ENCODE measurements around the gene IL32.
A peak's percentile ranks its signal among the peaks of the same experiment; 100 is the strongest.
"Not testable (repeated sequence)": the region's sequence is repeated elsewhere in the genome, so short reads cannot be mapped to it uniquely, and the experiment has no call there.

IL32 gene

GRCh38 chr16:3072148-3072547 lies 6.7 kb downstream of the IL32 start:
- DNase-seq = not testable (repeated sequence)

- peak in 4 of 6 experiments; percentile 11 to 44 (median 24) for DNase-seq
Observed at GRCh38 chr16:3072576-3073263, 7.3 kb downstream of the IL32 start.

- DNase-seq = no peak
Observed at GRCh38 chr16:3073448-3073847, 8.0 kb downstream of the IL32 start.

- DNase-seq = peak; percentile 55 to 90 (median 77)
Observed at GRCh38 chr16:3074860-3075522, 9.6 kb downstream of the IL32 start.

GRCh38 chr16:3075523-3075915 lies 10.1 kb downstream of the IL32 start:
- no peak for DNase-seq

- not testable (repeated sequence) for DNase-seq
Observed at GRCh38 chr16:3075946-3076345, 10.5 kb downstream of the IL32 start.

GRCh38 chr16:3076577-3076976 lies 11.1 kb downstream of the IL32 start:
- DNase-seq = no peak

GRCh38 chr16:3080024-3080423 lies 14.6 kb downstream of the IL32 start:
- DNase-seq = no peak

- DNase-seq = not testable (repeated sequence)
Observed at GRCh38 chr16:3081957-3082356, 16.5 kb downstream of the IL32 start.

- not testable (repeated sequence) for DNase-seq
Observed at GRCh38 chr16:3083408-3083807, 18.0 kb downstream of the IL32 start.

GRCh38 chr16:3084491-3084890 lies 19.1 kb downstream of the IL32 start:
- DNase-seq = no peak

GRCh38 chr16:3084969-3085670 lies 19.7 kb downstream of the IL32 start:
- DNase-seq = no peak

- no peak for DNase-seq
Observed at GRCh38 chr16:3085868-3086595, 20.6 kb downstream of the IL32 start.

GRCh38 chr16:3086596-3087242 lies 21.3 kb downstream of the IL32 start:
- no peak for DNase-seq

- DNase-seq = no peak
Observed at GRCh38 chr16:3087243-3088235, 22.1 kb downstream of the IL32 start.

GRCh38 chr16:3088450-3088849 lies 23.0 kb downstream of the IL32 start:
- DNase-seq = no peak

GRCh38 chr16:3088925-3089716 lies 23.7 kb downstream of the IL32 start:
- no peak for DNase-seq

GRCh38 chr16:3089717-3090592 lies 24.5 kb downstream of the IL32 start:
- no peak for DNase-seq

GRCh38 chr16:3091551-3091950 lies 26.1 kb downstream of the IL32 start:
- no peak for DNase-seq

Measured in stimulated activated naive CD4-positive, alpha-beta T cell (primary cell).